Fibroblast of lung (primary cell): ENCODE measurements around the gene PTPN13. TPM values are rescaled to one million over a fixed set of nuclear protein-coding genes. Genes with fewer than 3 reads are reported as not detected.

ENCODE experiments used
- DNase-seq, 2 donors: peaks; one replicate each; pipeline versions ENCODE4 v3.0.0 to v3.0.0-alpha.2; 2010; ENCODE audit warnings: low read depth in 2 of 2
- H2AFZ ChIP-seq: 2 replicates; pipeline ENCODE4 v1.5.1; 2012; ENCODE audit warnings: low read length, control low read depth, inconsistent platforms
- H3K27ac ChIP-seq: 2 replicates; pipeline ENCODE4 v1.5.1; 2011; ENCODE audit warnings: low read length, control low read depth; ENCODE audit not compliant: insufficient read depth
- H3K27me3 ChIP-seq: 2 replicates; pipeline ENCODE4 v1.5.1; 2011; ENCODE audit warnings: mild to moderate bottlenecking, low read length; ENCODE audit not compliant: control insufficient read depth, insufficient read depth
- H3K36me3 ChIP-seq: 2 replicates; pipeline ENCODE4 v1.5.1; 2011; ENCODE audit warnings: low read length; ENCODE audit not compliant: control insufficient read depth, insufficient read depth
- H3K4me1 ChIP-seq: 2 replicates; pipeline ENCODE4 v1.5.1; 2011; ENCODE audit warnings: low read length; ENCODE audit not compliant: control insufficient read depth, insufficient read depth; ENCODE audit errors: extremely low read depth
- H3K4me2 ChIP-seq: 2 replicates; pipeline ENCODE4 v1.5.1; 2011; ENCODE audit warnings: low read length, control low read depth; ENCODE audit not compliant: insufficient read depth; ENCODE audit errors: extremely low read depth
- H3K4me3 ChIP-seq, 4 experiments: fragments of 200-600 bp in 1 of 4; sonication (generic) in 1 of 4; replicated peaks in 1 of 4; 2 replicates each; pipeline ENCODE4 v1.5.1; 2011 to 2016; ENCODE audit warnings: low read length in 4 of 4, low read depth in 3 of 4, mild to moderate bottlenecking in 3 of 4, control low read depth in 2 of 4, inconsistent platforms in 1 of 4, mixed read lengths in 1 of 4; ENCODE audit not compliant: insufficient read depth in 1 of 4; ENCODE audit errors: control extremely low read depth in 1 of 4
- H3K79me2 ChIP-seq: 2 replicates; pipeline ENCODE4 v1.5.1; 2012; ENCODE audit warnings: mild to moderate bottlenecking, low read length, inconsistent platforms; ENCODE audit not compliant: control insufficient read depth, insufficient read depth
- H3K9ac ChIP-seq: 2 replicates; pipeline ENCODE4 v1.5.1; 2011; ENCODE audit warnings: mild to moderate bottlenecking, low read length, control low read depth; ENCODE audit not compliant: insufficient read depth
- H3K9me3 ChIP-seq: 2 replicates; pipeline ENCODE4 v1.5.1; 2012; ENCODE audit warnings: low read depth, low read length; ENCODE audit not compliant: control insufficient read depth, insufficient read depth
- H4K20me1 ChIP-seq: 2 replicates; pipeline ENCODE4 v1.5.1; 2011; ENCODE audit warnings: low read length; ENCODE audit not compliant: control insufficient read depth, insufficient read depth; ENCODE audit errors: extremely low read depth
- EZH2 ChIP-seq: IDR thresholded peaks from 2 replicates; pipeline ENCODE4 v1.5.1; 2012; ENCODE audit warnings: low read length, control low read depth, mild to moderate bottlenecking; ENCODE audit errors: missing control alignments
- polyA plus RNA-seq, 2 donors: library from polyadenylated mRNA; depleted of rRNA in 1 of 2; stranded (reverse) in 1 of 2; unstranded in 1 of 2; fragments of >200 nt; gene quantifications; 2 replicates each; pipeline ENCODE4 v1.2.1, GENCODE V29; 2011 to 2012; ENCODE audit warnings: missing spikeins in 1 of 2
- total RNA-seq: library from RNA; depleted of rRNA; stranded (reverse); fragments of >200 nt; gene quantifications from 2 replicates; pipeline ENCODE4 v1.2.1, GENCODE V29; 2014
- TF ChIP-seq, protein P1 (sequence below), 2 donors: IDR thresholded peaks in 1 of 2; conservative IDR thresholded peaks in 1 of 2; 1 replicate in 1 of 2; 2 replicates in 1 of 2; pipeline ENCODE4 v1.5.1; 2011 to 2012; ENCODE audit warnings: low read length in 2 of 2, control low read depth in 1 of 2, inconsistent platforms in 1 of 2, low read depth in 1 of 2, mild to moderate bottlenecking in 1 of 2

The PTPN13 gene
- total and polyA plus RNA-seq, 2 donors (not counting 1 experiment from before 2014, with no cell fraction given), result 16.5 to 136 TPM

- no peak for DNase-seq
Observed at GRCh38 chr4:86841309-86841708, 247.2 kb downstream of the PTPN13 start.

GRCh38 chr4:86845593-86845992, 251.5 kb downstream of the PTPN13 start:
- H3K27ac ChIP-seq, result no peak overlapping the region
- H3K36me3 ChIP-seq, result no peaks in the 10 kb centered on the region
- no peak overlapping the region for H2AFZ ChIP-seq
- no peaks in the 10 kb centered on the region for H3K27me3 ChIP-seq
- TF ChIP-seq, protein P1, sequence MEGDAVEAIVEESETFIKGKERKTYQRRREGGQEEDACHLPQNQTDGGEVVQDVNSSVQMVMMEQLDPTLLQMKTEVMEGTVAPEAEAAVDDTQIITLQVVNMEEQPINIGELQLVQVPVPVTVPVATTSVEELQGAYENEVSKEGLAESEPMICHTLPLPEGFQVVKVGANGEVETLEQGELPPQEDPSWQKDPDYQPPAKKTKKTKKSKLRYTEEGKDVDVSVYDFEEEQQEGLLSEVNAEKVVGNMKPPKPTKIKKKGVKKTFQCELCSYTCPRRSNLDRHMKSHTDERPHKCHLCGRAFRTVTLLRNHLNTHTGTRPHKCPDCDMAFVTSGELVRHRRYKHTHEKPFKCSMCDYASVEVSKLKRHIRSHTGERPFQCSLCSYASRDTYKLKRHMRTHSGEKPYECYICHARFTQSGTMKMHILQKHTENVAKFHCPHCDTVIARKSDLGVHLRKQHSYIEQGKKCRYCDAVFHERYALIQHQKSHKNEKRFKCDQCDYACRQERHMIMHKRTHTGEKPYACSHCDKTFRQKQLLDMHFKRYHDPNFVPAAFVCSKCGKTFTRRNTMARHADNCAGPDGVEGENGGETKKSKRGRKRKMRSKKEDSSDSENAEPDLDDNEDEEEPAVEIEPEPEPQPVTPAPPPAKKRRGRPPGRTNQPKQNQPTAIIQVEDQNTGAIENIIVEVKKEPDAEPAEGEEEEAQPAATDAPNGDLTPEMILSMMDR (conservative IDR thresholded peaks at IDR 0.05 in 1 of 2, IDR thresholded peaks at IDR 0.05 in 1 of 2; ENCODE audit: low read depth in 1 of 2, low read length in 2 of 2), result no peak
- TF ChIP-seq EZH2, result no peak
- no peaks in the 10 kb centered on the region for H3K4me1 ChIP-seq
- no peak overlapping the region for H3K4me3 ChIP-seq
- no peak overlapping the region for H3K9ac ChIP-seq
- DNase-seq, result no peak
- H3K4me2 ChIP-seq, result no peak overlapping the region
- H3K79me2 ChIP-seq, result no peaks in the 10 kb centered on the region
- H4K20me1 ChIP-seq, result no peaks in the 10 kb centered on the region
- H3K9me3 ChIP-seq, result no peaks in the 10 kb centered on the region

More at GRCh38 chr4:86841309-86841708, 247.2 kb downstream of the PTPN13 start:
- no peak overlapping the region for H2AFZ ChIP-seq
- H4K20me1 ChIP-seq, result no peaks in the 10 kb centered on the region
- no peak overlapping the region for H3K9ac ChIP-seq
- H3K36me3 ChIP-seq, result no peaks in the 10 kb centered on the region
- no peak overlapping the region for H3K4me3 ChIP-seq
- no peak overlapping the region for H3K4me2 ChIP-seq
- H3K9me3 ChIP-seq, result no peaks in the 10 kb centered on the region
- no peak overlapping the region for H3K27ac ChIP-seq
- peaks cover 3% of the 10 kb centered on the region for H3K4me1 ChIP-seq
- no peaks in the 10 kb centered on the region for H3K79me2 ChIP-seq
- TF ChIP-seq, protein P1 (conservative IDR thresholded peaks at IDR 0.05 in 1 of 2, IDR thresholded peaks at IDR 0.05 in 1 of 2; ENCODE audit: low read depth in 1 of 2, low read length in 2 of 2), result no peak
- TF ChIP-seq EZH2, result no peak
- no peaks in the 10 kb centered on the region for H3K27me3 ChIP-seq

DNA sequence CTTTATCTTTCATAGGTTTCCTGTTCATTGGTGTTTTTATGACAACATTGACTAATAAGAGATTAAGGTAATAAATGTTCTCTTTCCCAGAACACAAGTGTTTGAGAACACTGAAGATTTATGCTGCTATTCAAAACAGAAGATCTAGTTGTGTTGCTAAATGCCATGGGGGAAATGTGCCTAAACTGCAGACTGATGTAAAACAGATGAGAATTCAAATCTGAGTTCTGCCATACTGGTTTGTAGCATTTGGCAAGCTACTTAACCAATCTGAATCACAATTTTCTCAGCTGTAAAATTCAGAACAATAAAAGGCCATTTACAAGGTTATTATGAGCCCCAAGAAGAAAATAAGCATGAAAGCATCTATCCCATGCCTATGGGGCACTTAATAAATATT, 252.8 kb downstream of the PTPN13 start:
- Histone ChIP-seq H2AFZ (no peak overlapping the region), H3K27ac (no peak overlapping the region), H3K4me3 (no peak overlapping the region), H3K9ac (no peak overlapping the region), H3K36me3 (no peaks in the 10 kb centered on the region), H3K79me2 (no peaks in the 10 kb centered on the region), H3K4me1 (no peaks in the 10 kb centered on the region), H4K20me1 (no peaks in the 10 kb centered on the region), H3K9me3 (no peaks in the 10 kb centered on the region), H3K27me3 (no peaks in the 10 kb centered on the region), H3K4me2 (no peak overlapping the region)
- peak; percentile 40 to 44 for DNase-seq
- TF ChIP-seq EZH2, result no peak
- TF ChIP-seq, protein P1 (conservative IDR thresholded peaks at IDR 0.05 in 1 of 2, IDR thresholded peaks at IDR 0.05 in 1 of 2; ENCODE audit: low read depth in 1 of 2, low read length in 2 of 2), result no peak
